Right atrium auricular region (tissue), 2 donors: ENCODE data around the gene FURIN. TPM values are rescaled to one million over a fixed set of nuclear protein-coding genes. Genes with fewer than 3 reads are reported as not detected.

Source experiments
- DNase-seq: peaks from one replicate; pipeline ENCODE4 v3.0.0-alpha.2; 2019; ENCODE audit warnings: low spot score
- H3K27ac ChIP-seq, 2 donors: fragments of 200-600 bp; sonication (generic); 1 replicate in 1 of 2; 2 replicates in 1 of 2; pipeline ENCODE4 v1.5.1; 2016 to 2019
- H3K27me3 ChIP-seq, 2 donors: fragments of 200-600 bp; sonication (generic); one replicate each; pipeline versions ENCODE4 v1.5.1 to v1.6.0; 2017 to 2019
- H3K36me3 ChIP-seq: fragments of 200-600 bp; sonication (generic); one replicate; pipeline ENCODE4 v1.5.1; 2016
- H3K4me1 ChIP-seq, 2 donors: fragments of 200-600 bp; sonication (generic); one replicate each; pipeline versions ENCODE4 v1.5.1 to v1.6.0; 2017 to 2019
- H3K4me3 ChIP-seq, 2 donors: fragments of 200-600 bp; sonication (generic); 1 replicate in 1 of 2; 2 replicates in 1 of 2; pipeline ENCODE4 v1.5.1; 2017 to 2019; ENCODE audit warnings: mild to moderate bottlenecking in 1 of 2, moderate library complexity in 1 of 2
- H3K9me3 ChIP-seq, 2 donors: fragments of 200-600 bp; sonication (generic); one replicate each; pipeline ENCODE4 v1.5.1; 2019
- CTCF ChIP-seq, 2 donors: fragments of 200-600 bp; sonication (generic); IDR thresholded peaks; one replicate each; pipeline ENCODE4 v1.5.1; 2019; ENCODE audit warnings: antibody characterized with exemption in 2 of 2
- total RNA-seq, 2 donors: library from RNA; depleted of rRNA; stranded (reverse); fragments of >200 nt; gene quantifications; one replicate each; pipeline ENCODE4 v1.1.0, GENCODE V29; 2016

The FURIN gene
- total RNA-seq, 2 donors from 2014 or later, result 57.1 to 82.8 TPM

GRCh38 chr15:90876512-90877170, 8.3 kb downstream of the FURIN start:
- Histone ChIP-seq H3K36me3 (peaks cover 65% of the 10 kb centered on the region), H3K4me3 (no peak overlapping the region), H3K27ac (no peak overlapping the region), H3K27me3 (no peaks in the 10 kb centered on the region), H3K4me1 (peaks cover 0 to 25% of the 10 kb centered on the region in 2 donors), H3K9me3 (no peaks in the 10 kb centered on the region)
- no peak for DNase-seq
- no peak for TF ChIP-seq CTCF (IDR thresholded peaks at IDR 0.05)

GRCh38 chr15:90877315-90877714, 8.9 kb downstream of the FURIN start:
- no peak for DNase-seq
- peaks cover 0 to 24% of the 10 kb centered on the region in 2 donors for H3K4me1 ChIP-seq
- H3K4me3 ChIP-seq, result no peak overlapping the region
- H3K27me3 ChIP-seq, result no peaks in the 10 kb centered on the region
- no peak for TF ChIP-seq CTCF (IDR thresholded peaks at IDR 0.05)
- H3K9me3 ChIP-seq, result no peaks in the 10 kb centered on the region
- H3K36me3 ChIP-seq, result peaks cover 72% of the 10 kb centered on the region
- H3K27ac ChIP-seq, result no peak overlapping the region

GRCh38 chr15:90877996-90878395, 9.6 kb downstream of the FURIN start:
- H3K36me3 ChIP-seq, result peaks cover 72% of the 10 kb centered on the region
- no peaks in the 10 kb centered on the region for H3K9me3 ChIP-seq
- no peak overlapping the region for H3K27ac ChIP-seq
- TF ChIP-seq CTCF (IDR thresholded peaks at IDR 0.05), result no peak
- H3K4me1 ChIP-seq, result peaks cover 0 to 22% of the 10 kb centered on the region in 2 donors
- H3K4me3 ChIP-seq, result no peak overlapping the region
- H3K27me3 ChIP-seq, result no peaks in the 10 kb centered on the region
- no peak for DNase-seq

GRCh38 chr15:90878660-90879059, 10.3 kb downstream of the FURIN start:
- no peak for TF ChIP-seq CTCF (IDR thresholded peaks at IDR 0.05)
- Histone ChIP-seq H3K4me3 (no peak overlapping the region), H3K9me3 (no peaks in the 10 kb centered on the region), H3K27me3 (no peaks in the 10 kb centered on the region), H3K36me3 (peaks cover 72% of the 10 kb centered on the region), H3K27ac (no peak overlapping the region), H3K4me1 (peaks cover 0 to 22% of the 10 kb centered on the region in 2 donors)
- no peak for DNase-seq

GRCh38 chr15:90879730-90880366, 11.5 kb downstream of the FURIN start:
- Histone ChIP-seq H3K4me1 (peaks cover 0 to 22% of the 10 kb centered on the region in 2 donors), H3K4me3 (no peak overlapping the region), H3K36me3 (peaks cover 72% of the 10 kb centered on the region), H3K9me3 (no peaks in the 10 kb centered on the region), H3K27me3 (no peaks in the 10 kb centered on the region), H3K27ac (no peak overlapping the region)
- TF ChIP-seq CTCF (IDR thresholded peaks at IDR 0.05), result no peak
- no peak for DNase-seq
